K562 (cell line): ENCODE results near the gene BCR. TPM values are rescaled to one million over a fixed set of nuclear protein-coding genes. Genes with fewer than 3 reads are reported as not detected.

Source experiments
- ATAC-seq: fragments of 200-7000 bp; cut with Tn5 transposase; 3 replicates; pipeline ENCODE4 v1.9.1; 2020; ENCODE audit warnings: moderate library complexity
- BruUV-seq: library from RNA; stranded (reverse); fragments of 400-500 nt; replicated peaks from 2 replicates; lab custom pipeline; 2021; lab: Mats Ljungman, UMichigan
- CTCF ChIA-PET: fragments of 300-600 bp; formaldehyde crosslinking; extraction: SDS; loops from one replicate; lab custom pipeline; 2021; ENCODE audit warnings: low intra/inter-chr PET ratio; lab: Yijun Ruan, JAX
- POLR2A ChIA-PET: fragments of 300-600, 350-650 bp; sonication (Branson Sonifier 250); formaldehyde crosslinking; extraction: SDS; loops from one replicate; lab custom pipeline; 2021; ENCODE audit warnings: antibody characterized with exemption, inconsistent platforms; lab: Yijun Ruan, JAX
- DNase-seq, 4 experiments: peaks; one replicate each; pipeline versions ENCODE4 v3.0.0 to v3.0.0-alpha.2; 2011 to 2018; ENCODE audit warnings: low spot score in 3 of 4, mixed read lengths in 3 of 4; ENCODE audit errors: extremely low read depth in 1 of 4
- FAIRE-seq: peaks from 2 replicates; lab custom pipeline; 2011; peaks lifted over from hg19 to GRCh38; lab: Jason Lieb, UNC
- H2AFZ ChIP-seq: 2 replicates; pipeline ENCODE4 v1.6.0; 2011; ENCODE audit warnings: low read depth, low read length, control low read depth, inconsistent platforms
- H3K27ac ChIP-seq: fragments of 200-600 bp; 3 replicates; pipeline ENCODE4 v1.8.0; 2011; ENCODE audit warnings: low read depth, mild to moderate bottlenecking, control low read depth, inconsistent platforms, low read length, moderate library complexity, mixed read lengths; ENCODE audit errors: extremely low read depth
- H3K27me3 ChIP-seq, 2 experiments: fragments of 300-600 bp in 1 of 2; 2 replicates in 1 of 2; 3 replicates in 1 of 2; pipeline versions ENCODE4 v1.6.0 to v1.8.0; 2011; ENCODE audit warnings: inconsistent platforms in 2 of 2, low read length in 2 of 2, mild to moderate bottlenecking in 1 of 2, mixed read lengths in 1 of 2, moderate library complexity in 1 of 2; ENCODE audit not compliant: control insufficient read depth in 2 of 2, insufficient read depth in 2 of 2
- H3K36me3 ChIP-seq: fragments of 300-600 bp; 3 replicates; pipeline ENCODE4 v1.8.0; 2011; ENCODE audit warnings: mild to moderate bottlenecking, low read length, inconsistent platforms; ENCODE audit not compliant: control insufficient read depth, insufficient read depth
- H3K4me1 ChIP-seq, 2 experiments: fragments of 200-600 bp in 1 of 2; replicated peaks in 1 of 2; 2 replicates in 1 of 2; 3 replicates in 1 of 2; pipeline versions ENCODE4 v1.5.1 to v1.8.0; 2011; ENCODE audit warnings: inconsistent platforms in 2 of 2, low read length in 2 of 2, mild to moderate bottlenecking in 1 of 2, mixed read lengths in 1 of 2, moderate library complexity in 1 of 2; ENCODE audit not compliant: control insufficient read depth in 2 of 2, insufficient read depth in 2 of 2
- H3K4me2 ChIP-seq: 2 replicates; pipeline ENCODE4 v1.6.1; 2011; ENCODE audit warnings: low read length, control low read depth, inconsistent platforms, mixed read lengths; ENCODE audit not compliant: insufficient read depth
- H3K4me3 ChIP-seq: fragments of 200-600 bp; sonication (generic), shearing (Covaris generic); 2 replicates; pipeline ENCODE4 v1.5.1; 2016; ENCODE audit warnings: control low read depth, inconsistent platforms
- H3K79me2 ChIP-seq: fragments of 200-600 bp; 3 replicates; pipeline ENCODE4 v1.8.0; 2011; ENCODE audit warnings: low read length, inconsistent platforms; ENCODE audit not compliant: control insufficient read depth, insufficient read depth
- H3K9ac ChIP-seq, 2 experiments: 2 replicates each; pipeline versions ENCODE4 v1.6.0 to v1.6.1; 2011; ENCODE audit warnings: low read depth in 2 of 2, low read length in 2 of 2, control low read depth in 1 of 2, inconsistent platforms in 1 of 2, mild to moderate bottlenecking in 1 of 2, mixed read lengths in 1 of 2; ENCODE audit not compliant: insufficient read depth in 1 of 2
- H3K9me1 ChIP-seq: one replicate; pipeline ENCODE4 v1.6.0; 2011; ENCODE audit warnings: inconsistent platforms, mild to moderate bottlenecking, low read length, moderate library complexity; ENCODE audit not compliant: control insufficient read depth, insufficient read depth
- H3K9me3 ChIP-seq: replicated peaks from 2 replicates; pipeline ENCODE4 v1.5.1; 2011; ENCODE audit warnings: low read depth, low read length, inconsistent platforms; ENCODE audit not compliant: control insufficient read depth, insufficient read depth
- H4K20me1 ChIP-seq: replicated peaks from 2 replicates; pipeline ENCODE4 v1.6.1; 2011; ENCODE audit warnings: low read length, inconsistent platforms, mixed read lengths; ENCODE audit not compliant: control insufficient read depth, insufficient read depth
- HMGXB4 ChIP-seq: sonication (generic); formaldehyde crosslinking; IDR thresholded peaks from 2 replicates; pipeline ENCODE4 v1.8.1; 2023; ENCODE audit warnings: mild to moderate bottlenecking, missing genetic modification reagents
- ZNF174 ChIP-seq: fragments of 250-450 bp; sonication (Bioruptor Pico); IDR thresholded peaks from 2 replicates; pipeline ENCODE4 v1.4.0; 2020; ENCODE audit warnings: mild to moderate bottlenecking
- ZNF41 ChIP-seq: fragments of 250-450 bp; sonication (Bioruptor Pico); conservative IDR thresholded peaks from 2 replicates; pipeline ENCODE4 v1.4.0; 2020; ENCODE audit warnings: mild to moderate bottlenecking
- WGBS: fragments of 100-300 bp; shearing (Covaris generic); methylation state at CpG from one replicate; pipeline ENCODE4 v1.1.6; 2016; ENCODE audit warnings: low coverage, mixed read lengths; ENCODE audit not compliant: insufficient coverage; ENCODE audit errors: missing lambda C conversion rate; 5-methylcytosine and 5-hydroxymethylcytosine counted together
- in situ Hi-C: fragments of 300-500 bp; cut with MboI; formaldehyde crosslinking; loops from 4 replicates; pipeline ENCODE4 v1.15.0; 2018; ENCODE audit warnings: inconsistent platforms, mixed read lengths
- intact Hi-C: fragments of 100-400 bp; cut with micrococcal nuclease; formaldehyde crosslinking; loops from 2 replicates; pipeline ENCODE4 v1.14.2; 2022
- polyA plus RNA-seq, 8 experiments: library from polyadenylated mRNA; depleted of rRNA in 4 of 8; stranded (reverse) in 5 of 8; unstranded in 3 of 8; fragments of >200 nt; fragmentation: Nextera tagmentation in 2 of 8; fragmentation: Illumina TruSeq in 1 of 8; extraction: Ambion mirVana in 2 of 8; extraction: Trizol in 1 of 8; gene quantifications; 2 replicates each; pipeline versions ENCODE4 v1.2.1 to v1.2.3, GENCODE V29; 2011 to 2014; ENCODE audit warnings: inconsistent platforms in 1 of 8, missing spikeins in 1 of 8
- total RNA-seq, 7 experiments: library from RNA; depleted of rRNA in 6 of 7; stranded (reverse); fragments of >200 nt in 6 of 7; fragmentation: Illumina TruSeq in 2 of 7; extraction: Trizol in 2 of 7; gene quantifications; 2 replicates each; pipeline versions ENCODE4 v1.2.1 to v1.2.3, GENCODE V29; 2011 to 2021; ENCODE audit warnings: low replicate concordance in 1 of 7
- TF ChIP-seq, protein P1 (sequence below), 2 experiments: fragments of 450-650 bp in 1 of 2; sonication (generic) in 1 of 2; formaldehyde crosslinking in 1 of 2; IDR thresholded peaks in 1 of 2; conservative IDR thresholded peaks in 1 of 2; 2 replicates each; pipeline versions ENCODE4 v1.6.1 to v1.8.1; 2016 to 2023; ENCODE audit warnings: mild to moderate bottlenecking in 2 of 2, moderate library complexity in 2 of 2, inconsistent platforms in 1 of 2, missing genetic modification reagents in 1 of 2
- TF ChIP-seq, protein P2 (sequence below): IDR thresholded peaks from 2 replicates; pipeline ENCODE4 v1.6.1; 2012; ENCODE audit warnings: low read depth, low read length, improper control_type of control experiment, borderline replicate concordance
- TF ChIP-seq, protein P3 (sequence below): sonication (generic); formaldehyde crosslinking; IDR thresholded peaks from 2 replicates; pipeline ENCODE4 v1.8.1; 2023; ENCODE audit warnings: mild to moderate bottlenecking, missing genetic modification reagents, moderate library complexity
- TF ChIP-seq, protein P4 (sequence below): sonication (generic); formaldehyde crosslinking; IDR thresholded peaks from 2 replicates; pipeline ENCODE4 v1.8.1; 2023; ENCODE audit warnings: mild to moderate bottlenecking, missing genetic modification reagents

The BCR gene
- total and polyA plus RNA-seq, 9 of the 15 experiments (the other 6 are each of a cell fraction or from before 2014, with no cell fraction given) = 0.41 to 150 (median 45.6) TPM

- H3K4me3 ChIP-seq = no peak overlapping the region
- peaks cover 55% of the 10 kb centered on the region for H3K9me1 ChIP-seq
- H3K4me1 ChIP-seq = peaks cover 32 to 50% of the 10 kb centered on the region in 2 experiments
- no peak overlapping the region for H3K27ac ChIP-seq
- H3K27me3 ChIP-seq = no peaks in the 10 kb centered on the region
- H3K9me3 ChIP-seq = peaks cover 5% of the 10 kb centered on the region
- ATAC-seq (no peak), DNase-seq (peak in 2 of 4 experiments; percentile 61 to 68), FAIRE-seq (no peak)
- WGBS = 85% methylated on average over 17 of the region's 17 CpGs
- peaks cover 59% of the 10 kb centered on the region for H4K20me1 ChIP-seq
- peaks cover 87% of the 10 kb centered on the region for H3K79me2 ChIP-seq
- peak overlapping the region in 1 of 2 experiments; percentile 59; a peak in 2 of 4 replicates for H3K9ac ChIP-seq
- no peak overlapping the region for H2AFZ ChIP-seq
- ChIA-PET POLR2A (interaction anchor here (0.6 to 13.0 kb wide), 20 partner anchors 8 to 329 kb away, joined by 3 to 351 read pairs (median 6); partner anchors contain the start of genes BCR and RAB36), CTCF (interaction anchor here (0.6 to 2.0 kb wide), 3 partner anchors 23 to 431 kb away, joined by 3 to 9 read pairs (median 4); no protein-coding TSS in a partner anchor)
- no TSS peak for BruUV-seq
- intact Hi-C loops (no loop called here), in situ Hi-C loops (no loop called here)
- no peak overlapping the region for H3K4me2 ChIP-seq
- peaks cover 20% of the 10 kb centered on the region; the same call in 2 of the 3 replicates for H3K36me3 ChIP-seq
- TF ChIP-seq, protein P1, sequence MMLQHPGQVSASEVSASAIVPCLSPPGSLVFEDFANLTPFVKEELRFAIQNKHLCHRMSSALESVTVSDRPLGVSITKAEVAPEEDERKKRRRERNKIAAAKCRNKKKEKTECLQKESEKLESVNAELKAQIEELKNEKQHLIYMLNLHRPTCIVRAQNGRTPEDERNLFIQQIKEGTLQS (IDR thresholded peaks at IDR 0.05) = no peak
- TF ChIP-seq, protein P1 (CRISPR knock-in tag; conservative IDR thresholded peaks at IDR 0.05) = 0 out of 2 replicates have a peak, but pooled peaks have one; percentile 15
- TF ChIP-seq, protein P2, sequence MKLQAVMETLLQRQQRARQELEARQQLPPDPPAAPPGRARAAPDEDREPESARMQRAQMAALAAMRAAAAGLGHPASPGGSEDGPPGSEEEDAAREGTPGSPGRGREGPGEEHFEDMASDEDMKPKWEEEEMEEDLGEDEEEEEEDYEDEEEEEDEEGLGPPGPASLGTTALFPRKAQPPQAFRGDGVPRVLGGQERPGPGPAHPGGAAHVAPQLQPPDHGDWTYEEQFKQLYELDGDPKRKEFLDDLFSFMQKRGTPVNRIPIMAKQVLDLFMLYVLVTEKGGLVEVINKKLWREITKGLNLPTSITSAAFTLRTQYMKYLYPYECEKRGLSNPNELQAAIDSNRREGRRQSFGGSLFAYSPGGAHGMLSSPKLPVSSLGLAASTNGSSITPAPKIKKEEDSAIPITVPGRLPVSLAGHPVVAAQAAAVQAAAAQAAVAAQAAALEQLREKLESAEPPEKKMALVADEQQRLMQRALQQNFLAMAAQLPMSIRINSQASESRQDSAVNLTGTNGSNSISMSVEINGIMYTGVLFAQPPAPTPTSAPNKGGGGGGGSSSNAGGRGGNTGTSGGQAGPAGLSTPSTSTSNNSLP = no peak
- TF ChIP-seq, protein P3, sequence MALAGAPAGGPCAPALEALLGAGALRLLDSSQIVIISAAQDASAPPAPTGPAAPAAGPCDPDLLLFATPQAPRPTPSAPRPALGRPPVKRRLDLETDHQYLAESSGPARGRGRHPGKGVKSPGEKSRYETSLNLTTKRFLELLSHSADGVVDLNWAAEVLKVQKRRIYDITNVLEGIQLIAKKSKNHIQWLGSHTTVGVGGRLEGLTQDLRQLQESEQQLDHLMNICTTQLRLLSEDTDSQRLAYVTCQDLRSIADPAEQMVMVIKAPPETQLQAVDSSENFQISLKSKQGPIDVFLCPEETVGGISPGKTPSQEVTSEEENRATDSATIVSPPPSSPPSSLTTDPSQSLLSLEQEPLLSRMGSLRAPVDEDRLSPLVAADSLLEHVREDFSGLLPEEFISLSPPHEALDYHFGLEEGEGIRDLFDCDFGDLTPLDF (CRISPR knock-in tag) = peak; percentile 22
- TF ChIP-seq ZNF41 (CRISPR knock-in tag) (no peak), ZNF174 (CRISPR knock-in tag) (no peak), HMGXB4 (CRISPR knock-in tag) (peak; percentile 22; the same call in 1 of the 2 replicates)
- TF ChIP-seq, protein P4, sequence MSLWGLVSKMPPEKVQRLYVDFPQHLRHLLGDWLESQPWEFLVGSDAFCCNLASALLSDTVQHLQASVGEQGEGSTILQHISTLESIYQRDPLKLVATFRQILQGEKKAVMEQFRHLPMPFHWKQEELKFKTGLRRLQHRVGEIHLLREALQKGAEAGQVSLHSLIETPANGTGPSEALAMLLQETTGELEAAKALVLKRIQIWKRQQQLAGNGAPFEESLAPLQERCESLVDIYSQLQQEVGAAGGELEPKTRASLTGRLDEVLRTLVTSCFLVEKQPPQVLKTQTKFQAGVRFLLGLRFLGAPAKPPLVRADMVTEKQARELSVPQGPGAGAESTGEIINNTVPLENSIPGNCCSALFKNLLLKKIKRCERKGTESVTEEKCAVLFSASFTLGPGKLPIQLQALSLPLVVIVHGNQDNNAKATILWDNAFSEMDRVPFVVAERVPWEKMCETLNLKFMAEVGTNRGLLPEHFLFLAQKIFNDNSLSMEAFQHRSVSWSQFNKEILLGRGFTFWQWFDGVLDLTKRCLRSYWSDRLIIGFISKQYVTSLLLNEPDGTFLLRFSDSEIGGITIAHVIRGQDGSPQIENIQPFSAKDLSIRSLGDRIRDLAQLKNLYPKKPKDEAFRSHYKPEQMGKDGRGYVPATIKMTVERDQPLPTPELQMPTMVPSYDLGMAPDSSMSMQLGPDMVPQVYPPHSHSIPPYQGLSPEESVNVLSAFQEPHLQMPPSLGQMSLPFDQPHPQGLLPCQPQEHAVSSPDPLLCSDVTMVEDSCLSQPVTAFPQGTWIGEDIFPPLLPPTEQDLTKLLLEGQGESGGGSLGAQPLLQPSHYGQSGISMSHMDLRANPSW (CRISPR knock-in tag) = 0 out of 2 replicates have a peak, but pooled peaks have one; percentile 57
Observed at GRCh38 chr22:23243859-23244689, 63.8 kb downstream of the BCR start.
